NT2/D1 (cell line): Measurements from ENCODE around the gene RSBN1L.

Source experiments
- YY1 ChIP-seq: IDR thresholded peaks from 2 replicates; pipeline ENCODE4 v1.6.1; 2011; ENCODE audit not compliant: insufficient read length, insufficient read depth
- ZNF274 ChIP-seq: IDR thresholded peaks from 2 replicates; pipeline ENCODE4 v1.6.1; 2011; ENCODE audit warnings: mild to moderate bottlenecking, low read depth, low read length

- TF ChIP-seq YY1 (no peak), ZNF274 (no peak)
These were observed 16.7 kb upstream of the RSBN1L start for GRCh38 chr7:77679608-77680007.
